ENCODE measurements around the gene GRIK1. TPM values are rescaled to one million over a fixed set of nuclear protein-coding genes. Genes with fewer than 3 reads are reported as not detected.

The GRIK1 gene
- total RNA-seq, 1 experiment from 2014 or later, result not detected

DNA sequence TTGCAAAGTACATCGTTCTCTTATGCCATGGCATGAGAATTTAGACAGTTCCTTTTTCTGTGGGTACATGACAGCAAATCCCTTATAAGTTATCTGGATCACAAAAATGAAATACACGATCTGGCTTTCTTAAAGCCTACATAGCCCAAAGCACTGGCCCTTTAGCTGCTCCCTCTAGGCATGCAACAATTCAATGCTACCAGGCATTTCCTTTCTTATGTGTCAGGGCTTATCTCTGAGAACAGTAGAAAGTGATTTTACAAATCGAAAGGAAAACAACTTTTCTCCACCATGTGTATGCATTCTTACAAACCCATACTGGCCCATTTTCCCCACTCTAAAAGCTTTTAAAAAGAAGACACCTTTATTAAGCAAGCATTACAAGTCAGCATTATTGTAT is 139.7 kb downstream of the GRIK1 start:
- no peak for DNase-seq
- H3K79me2 ChIP-seq (ENCODE audit: low read depth), result no peaks in the 10 kb centered on the region
- H3K27me3 ChIP-seq (ENCODE audit: insufficient read depth, low read depth), result no peaks in the 10 kb centered on the region
- H3K36me3 ChIP-seq (ENCODE audit: low read depth), result no peaks in the 10 kb centered on the region
- no peaks in the 10 kb centered on the region for H3K9me2 ChIP-seq (ENCODE audit: insufficient read depth)
- H3K9me3 ChIP-seq (ENCODE audit: insufficient read depth, low read depth), result no peaks in the 10 kb centered on the region
- POLR2A ChIA-PET (ENCODE audit: unreplicated experiment), result no interaction called here
- no TSS peak for BruUV-seq (replicated peaks)
- intact Hi-C loops (cut with micrococcal nuclease; ENCODE audit: unreplicated experiment), result no loop called here
- no peak overlapping the region for H2AFZ ChIP-seq
- no peaks in the 10 kb centered on the region for H4K20me1 ChIP-seq (ENCODE audit: insufficient read depth)
- TF ChIP-seq, protein P1, sequence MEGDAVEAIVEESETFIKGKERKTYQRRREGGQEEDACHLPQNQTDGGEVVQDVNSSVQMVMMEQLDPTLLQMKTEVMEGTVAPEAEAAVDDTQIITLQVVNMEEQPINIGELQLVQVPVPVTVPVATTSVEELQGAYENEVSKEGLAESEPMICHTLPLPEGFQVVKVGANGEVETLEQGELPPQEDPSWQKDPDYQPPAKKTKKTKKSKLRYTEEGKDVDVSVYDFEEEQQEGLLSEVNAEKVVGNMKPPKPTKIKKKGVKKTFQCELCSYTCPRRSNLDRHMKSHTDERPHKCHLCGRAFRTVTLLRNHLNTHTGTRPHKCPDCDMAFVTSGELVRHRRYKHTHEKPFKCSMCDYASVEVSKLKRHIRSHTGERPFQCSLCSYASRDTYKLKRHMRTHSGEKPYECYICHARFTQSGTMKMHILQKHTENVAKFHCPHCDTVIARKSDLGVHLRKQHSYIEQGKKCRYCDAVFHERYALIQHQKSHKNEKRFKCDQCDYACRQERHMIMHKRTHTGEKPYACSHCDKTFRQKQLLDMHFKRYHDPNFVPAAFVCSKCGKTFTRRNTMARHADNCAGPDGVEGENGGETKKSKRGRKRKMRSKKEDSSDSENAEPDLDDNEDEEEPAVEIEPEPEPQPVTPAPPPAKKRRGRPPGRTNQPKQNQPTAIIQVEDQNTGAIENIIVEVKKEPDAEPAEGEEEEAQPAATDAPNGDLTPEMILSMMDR (conservative IDR thresholded peaks at IDR 0.05), result no peak
- no peak for TF ChIP-seq EZH2 (IDR thresholded peaks at IDR 0.05; ENCODE audit: low read depth)
- H3F3A ChIP-seq (ENCODE audit: insufficient read depth, low read depth), result no peaks in the 10 kb centered on the region
- CTCF ChIA-PET, result no interaction called here
- no peaks in the 10 kb centered on the region for H3K4me1 ChIP-seq (replicated peaks; ENCODE audit: insufficient read depth)
- no peak overlapping the region for H3K4me2 ChIP-seq
- H3K27ac ChIP-seq, result no peak overlapping the region
- no peak overlapping the region for H3K4me3 ChIP-seq

DNA sequence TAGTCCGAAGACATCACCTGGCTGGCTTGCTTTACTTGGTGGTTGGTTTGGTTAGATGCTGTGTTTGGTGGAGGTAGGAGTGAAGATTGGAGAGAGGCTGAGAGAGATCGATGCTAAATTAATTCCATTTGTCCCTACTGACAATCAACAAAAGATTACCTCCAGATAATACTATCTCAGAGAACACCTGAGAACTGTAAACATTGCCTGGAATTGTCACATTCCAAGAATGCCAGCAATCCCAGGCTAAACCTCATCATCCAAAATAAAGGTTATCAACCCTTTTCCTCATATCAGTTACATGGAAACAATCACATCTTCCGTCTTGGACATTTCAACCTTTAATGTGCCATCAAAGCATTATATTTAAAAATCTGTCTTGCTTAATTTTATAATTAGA is 141.0 kb downstream of the GRIK1 start:
- intact Hi-C loops (cut with micrococcal nuclease; ENCODE audit: unreplicated experiment), result no loop called here
- DNase-seq, result no peak
- Histone ChIP-seq H4K20me1 (ENCODE audit: insufficient read depth) (no peaks in the 10 kb centered on the region), H3F3A (ENCODE audit: insufficient read depth, low read depth) (no peaks in the 10 kb centered on the region), H3K36me3 (ENCODE audit: low read depth) (no peaks in the 10 kb centered on the region), H3K4me1 (replicated peaks; ENCODE audit: insufficient read depth) (no peaks in the 10 kb centered on the region), H3K79me2 (ENCODE audit: low read depth) (no peaks in the 10 kb centered on the region), H3K9me2 (ENCODE audit: insufficient read depth) (no peaks in the 10 kb centered on the region), H3K9me3 (ENCODE audit: insufficient read depth, low read depth) (no peaks in the 10 kb centered on the region), H3K4me2 (no peak overlapping the region), H3K27me3 (ENCODE audit: insufficient read depth, low read depth) (no peaks in the 10 kb centered on the region), H2AFZ (no peak overlapping the region), H3K4me3 (no peak overlapping the region), H3K27ac (no peak overlapping the region)
- ChIA-PET CTCF (no interaction called here), POLR2A (ENCODE audit: unreplicated experiment) (no interaction called here)
- no TSS peak for BruUV-seq (replicated peaks)
- TF ChIP-seq, protein P1 (conservative IDR thresholded peaks at IDR 0.05), result no peak
- TF ChIP-seq EZH2 (IDR thresholded peaks at IDR 0.05; ENCODE audit: low read depth), result no peak

- no peak for TF ChIP-seq EZH2 (IDR thresholded peaks at IDR 0.05; ENCODE audit: low read depth)
- TF ChIP-seq, protein P1 (conservative IDR thresholded peaks at IDR 0.05), result no peak
- H3K4me3 ChIP-seq, result no peak overlapping the region
- CTCF ChIA-PET, result no interaction called here
- no peaks in the 10 kb centered on the region for H3K4me1 ChIP-seq (replicated peaks; ENCODE audit: insufficient read depth)
- H3K27ac ChIP-seq, result no peak overlapping the region
- H3K36me3 ChIP-seq (ENCODE audit: low read depth), result no peaks in the 10 kb centered on the region
- POLR2A ChIA-PET (ENCODE audit: unreplicated experiment), result no interaction called here
- no peak overlapping the region for H3K4me2 ChIP-seq
- intact Hi-C loops (cut with micrococcal nuclease; ENCODE audit: unreplicated experiment), result no loop called here
- H3K79me2 ChIP-seq (ENCODE audit: low read depth), result no peaks in the 10 kb centered on the region
- no peaks in the 10 kb centered on the region for H3K9me2 ChIP-seq (ENCODE audit: insufficient read depth)
- no peak for DNase-seq
- H3F3A ChIP-seq (ENCODE audit: insufficient read depth, low read depth), result no peaks in the 10 kb centered on the region
- H3K9me3 ChIP-seq (ENCODE audit: insufficient read depth, low read depth), result no peaks in the 10 kb centered on the region
- no peak overlapping the region for H2AFZ ChIP-seq
- BruUV-seq (replicated peaks), result no TSS peak
- H4K20me1 ChIP-seq (ENCODE audit: insufficient read depth), result no peaks in the 10 kb centered on the region
- H3K27me3 ChIP-seq (ENCODE audit: insufficient read depth, low read depth), result no peaks in the 10 kb centered on the region
These were observed 142.6 kb downstream of the GRIK1 start for GRCh38 chr21:29797155-29797554.

Measured in PC-9 (cell line).